Ascending aorta (tissue), 2 donors: Measurements from ENCODE around the gene IL32. TPM values are rescaled to one million over a fixed set of nuclear protein-coding genes. Genes with fewer than 3 reads are reported as not detected.

Source experiments
- DNase-seq, 2 donors: peaks; one replicate each; pipeline ENCODE4 v3.0.0-alpha.2; 2019; ENCODE audit warnings: low spot score in 2 of 2
- H3K27ac ChIP-seq, 2 donors: fragments of 200-600 bp; sonication (generic); one replicate each; pipeline ENCODE4 v1.5.1; 2016 to 2017; ENCODE audit warnings: mild to moderate bottlenecking in 1 of 2
- H3K27me3 ChIP-seq: fragments of 200-600 bp; sonication (generic); one replicate; pipeline ENCODE4 v1.5.1; 2017
- H3K36me3 ChIP-seq, 2 donors: fragments of 200-600 bp; sonication (generic); one replicate each; pipeline ENCODE4 v1.5.1; 2016
- H3K4me1 ChIP-seq, 2 donors: fragments of 200-600 bp; sonication (generic); one replicate each; pipeline ENCODE4 v1.5.1; 2016 to 2017; ENCODE audit warnings: mild to moderate bottlenecking in 1 of 2
- H3K4me3 ChIP-seq, 2 donors: fragments of 200-600 bp; sonication (generic); one replicate each; pipeline ENCODE4 v1.5.1; 2016 to 2017; ENCODE audit warnings: mild to moderate bottlenecking in 1 of 2
- H3K9me3 ChIP-seq, 2 donors: fragments of 200-600 bp; sonication (generic); one replicate each; pipeline ENCODE4 v1.5.1; 2016
- intact Hi-C: fragments of 100-400 bp; cut with DNase I; formaldehyde crosslinking; loops from one replicate; pipeline ENCODE4 v1.15.1; 2023
- total RNA-seq: library from RNA; depleted of rRNA; stranded (reverse); fragments of >200 nt; gene quantifications from one replicate; pipeline ENCODE4 v1.1.0, GENCODE V29; 2016
- TF ChIP-seq, protein P1 (sequence below), 3 experiments: fragments of 200-600 bp in 2 of 3; fragments of 450-650 bp in 1 of 3; sonication (generic) in 2 of 3; IDR thresholded peaks; one replicate each; pipeline ENCODE4 v1.5.1; 2016 to 2019; ENCODE audit warnings: antibody characterized with exemption in 3 of 3, mild to moderate bottlenecking in 1 of 3, moderate library complexity in 1 of 3

Gene IL32
- total RNA-seq, 1 donor from 2014 or later: 139 TPM

DNA sequence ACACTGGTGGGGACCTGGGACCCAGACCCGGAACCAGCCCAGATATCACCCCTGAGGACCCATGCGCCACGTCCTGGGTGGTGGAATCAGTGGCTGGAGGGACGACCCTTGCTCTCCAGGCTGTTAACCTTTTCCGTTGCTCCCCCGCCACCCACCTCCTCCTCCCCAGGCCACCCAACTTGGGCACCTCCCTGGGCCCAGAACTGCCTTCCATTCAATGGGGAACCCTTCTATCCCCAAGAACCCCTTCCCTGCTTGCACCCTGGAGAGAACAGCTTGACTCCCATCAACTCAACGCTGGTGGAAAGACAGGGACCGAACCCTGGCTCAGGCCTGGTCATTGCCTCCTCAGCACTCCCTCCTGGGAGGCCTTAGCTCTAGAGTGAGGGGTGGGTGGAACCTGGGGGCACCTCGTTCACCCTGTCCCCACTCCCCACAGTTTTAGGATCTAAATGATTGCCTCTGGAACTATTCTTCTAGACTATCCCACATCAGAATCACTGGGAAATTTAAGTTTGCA is 5.7 kb upstream of the IL32 start:
- TF ChIP-seq, protein P1, sequence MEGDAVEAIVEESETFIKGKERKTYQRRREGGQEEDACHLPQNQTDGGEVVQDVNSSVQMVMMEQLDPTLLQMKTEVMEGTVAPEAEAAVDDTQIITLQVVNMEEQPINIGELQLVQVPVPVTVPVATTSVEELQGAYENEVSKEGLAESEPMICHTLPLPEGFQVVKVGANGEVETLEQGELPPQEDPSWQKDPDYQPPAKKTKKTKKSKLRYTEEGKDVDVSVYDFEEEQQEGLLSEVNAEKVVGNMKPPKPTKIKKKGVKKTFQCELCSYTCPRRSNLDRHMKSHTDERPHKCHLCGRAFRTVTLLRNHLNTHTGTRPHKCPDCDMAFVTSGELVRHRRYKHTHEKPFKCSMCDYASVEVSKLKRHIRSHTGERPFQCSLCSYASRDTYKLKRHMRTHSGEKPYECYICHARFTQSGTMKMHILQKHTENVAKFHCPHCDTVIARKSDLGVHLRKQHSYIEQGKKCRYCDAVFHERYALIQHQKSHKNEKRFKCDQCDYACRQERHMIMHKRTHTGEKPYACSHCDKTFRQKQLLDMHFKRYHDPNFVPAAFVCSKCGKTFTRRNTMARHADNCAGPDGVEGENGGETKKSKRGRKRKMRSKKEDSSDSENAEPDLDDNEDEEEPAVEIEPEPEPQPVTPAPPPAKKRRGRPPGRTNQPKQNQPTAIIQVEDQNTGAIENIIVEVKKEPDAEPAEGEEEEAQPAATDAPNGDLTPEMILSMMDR (IDR thresholded peaks at IDR 0.05): no peak
- peaks cover 5 to 15% of the 10 kb centered on the region in 2 donors for H3K4me1 ChIP-seq
- no peaks in the 10 kb centered on the region for H3K36me3 ChIP-seq
- intact Hi-C loops: loop anchor here (1.0 to 5.0 kb wide), 7 partner anchors 31 to 107 kb away; partner anchors contain the start of genes ZNF213 and ZSCAN10
- H3K4me3 ChIP-seq: peak overlapping the region; percentile 72 to 76
- DNase-seq: no peak
- no peaks in the 10 kb centered on the region for H3K27me3 ChIP-seq
- H3K9me3 ChIP-seq: no peaks in the 10 kb centered on the region
- peak overlapping the region; percentile 12 to 42 for H3K27ac ChIP-seq

DNA sequence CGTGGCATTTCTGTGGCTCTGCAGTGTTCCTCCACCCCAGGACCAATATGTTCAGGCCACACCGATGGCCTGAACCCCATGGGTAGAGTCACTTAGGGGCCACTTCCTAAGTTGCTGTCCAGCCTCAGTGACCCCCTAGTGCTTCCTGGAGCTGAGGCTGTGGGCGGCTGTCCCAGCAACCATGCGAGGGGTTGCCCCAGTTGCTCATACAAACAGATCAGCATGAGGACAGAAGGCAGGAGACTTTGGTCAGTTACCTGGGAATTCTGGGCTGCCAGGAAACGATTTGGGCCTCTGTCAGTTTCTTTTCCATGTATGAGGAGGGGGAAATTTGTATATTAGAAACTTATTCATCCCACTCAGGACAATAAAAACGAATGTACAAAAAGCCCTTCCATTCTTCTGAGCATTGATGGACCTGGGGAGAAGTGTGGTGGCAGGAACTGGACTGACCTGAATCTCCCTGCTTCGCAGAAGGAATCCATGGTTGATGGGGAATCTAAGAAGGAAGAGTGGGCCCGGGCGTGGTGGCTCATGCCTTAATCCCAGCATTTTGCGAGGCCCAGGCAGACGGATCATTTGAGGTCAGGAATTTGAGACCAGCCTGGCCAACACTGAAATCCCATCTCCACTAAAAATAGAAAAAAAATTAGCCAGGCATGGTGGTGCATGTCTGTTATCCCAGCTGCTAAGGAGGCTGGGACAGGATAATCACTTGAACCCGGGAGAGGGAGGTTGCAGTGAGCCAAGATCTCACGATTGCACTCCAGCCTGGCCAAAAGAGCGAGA is 4.9 kb upstream of the IL32 start:
- no peaks in the 10 kb centered on the region for H3K36me3 ChIP-seq

DNA sequence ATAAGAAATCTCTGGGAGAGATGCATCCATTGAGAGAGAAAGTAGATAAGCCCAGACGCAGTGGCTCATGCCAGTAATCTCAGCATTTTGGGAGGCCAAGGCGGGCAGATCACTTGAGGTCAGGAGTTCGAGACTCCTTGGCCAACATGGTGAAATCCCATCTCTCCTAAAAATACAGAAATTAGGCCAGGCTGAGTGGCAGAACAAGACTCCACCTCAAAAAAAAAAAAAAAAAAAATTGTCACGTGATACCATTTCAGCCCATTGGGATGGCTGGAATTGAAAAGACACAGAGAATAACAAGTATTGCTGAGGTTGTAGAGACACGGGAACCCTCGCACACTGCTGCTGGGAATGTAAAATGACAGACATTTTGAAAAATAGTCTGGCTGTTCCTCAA is 2.9 kb upstream of the IL32 start:
- Histone ChIP-seq H3K4me3 (no peak overlapping the region), H3K9me3 (no peaks in the 10 kb centered on the region), H3K4me1 (peaks cover 5 to 17% of the 10 kb centered on the region in 2 donors), H3K27me3 (no peaks in the 10 kb centered on the region), H3K27ac (no peak overlapping the region), H3K36me3 (no peaks in the 10 kb centered on the region)
- TF ChIP-seq, protein P1 (IDR thresholded peaks at IDR 0.05): no peak
- intact Hi-C loops: loop anchor here (5.0 kb wide), 1 partner anchor 35 kb away; the partner anchor contains the start of gene ZSCAN10
- DNase-seq: no peak

More for the DNA sequence above, 4.9 kb upstream of the IL32 start:
- H3K27me3 ChIP-seq: no peaks in the 10 kb centered on the region
- H3K4me1 ChIP-seq: peaks cover 5 to 17% of the 10 kb centered on the region in 2 donors
- DNase-seq: no peak
- no peaks in the 10 kb centered on the region for H3K9me3 ChIP-seq
- no peak overlapping the region for H3K27ac ChIP-seq
- intact Hi-C loops: loop anchor here (5.0 kb wide), 1 partner anchor 37 kb away; the partner anchor contains the start of gene ZSCAN10
- no peak overlapping the region for H3K4me3 ChIP-seq
- TF ChIP-seq, protein P1 (IDR thresholded peaks at IDR 0.05): no peak

DNA sequence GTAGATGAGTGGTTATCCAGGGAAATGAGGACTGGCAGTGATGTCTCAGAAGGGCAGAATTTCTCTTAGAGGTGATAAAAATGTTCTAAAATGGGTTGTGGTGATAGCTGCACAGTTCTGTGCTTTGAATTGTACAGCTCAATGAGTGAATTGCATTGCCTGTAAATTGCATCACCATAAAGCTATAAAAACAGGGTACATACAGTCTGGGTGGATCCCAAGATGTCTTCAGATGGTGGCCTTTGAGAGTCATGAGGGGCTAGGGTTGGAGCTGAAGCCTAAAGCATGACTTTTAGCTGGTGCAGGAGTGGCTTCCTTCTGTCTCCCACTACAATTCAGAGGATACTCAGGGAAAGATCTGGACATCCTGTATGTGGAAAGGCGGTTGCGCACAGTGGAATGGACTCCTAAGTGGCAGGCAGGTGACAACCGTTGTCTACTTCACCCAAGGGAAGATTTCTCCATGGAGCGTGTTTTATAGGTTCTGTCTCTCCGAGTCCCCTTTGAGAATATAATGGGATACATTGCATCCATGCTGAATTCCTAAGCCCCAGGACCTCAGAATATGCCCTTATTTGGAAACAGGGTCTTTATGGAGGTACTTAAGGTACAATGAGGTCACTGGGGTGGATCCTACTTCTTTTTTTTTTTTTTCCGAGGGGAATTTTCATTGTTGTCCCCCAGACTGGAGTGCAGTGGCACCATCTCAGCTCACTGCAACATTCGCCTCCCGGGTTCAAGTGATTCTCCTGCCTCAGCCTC is 1.6 kb upstream of the IL32 start:
- Histone ChIP-seq H3K4me3 (no peak overlapping the region), H3K36me3 (no peaks in the 10 kb centered on the region), H3K27me3 (no peaks in the 10 kb centered on the region), H3K27ac (no peak overlapping the region), H3K4me1 (peaks cover 0 to 11% of the 10 kb centered on the region in 2 donors), H3K9me3 (no peaks in the 10 kb centered on the region)
- DNase-seq: no peak
- intact Hi-C loops: loop anchor here (5.0 kb wide), 1 partner anchor 33 kb away; the partner anchor contains the start of gene ZSCAN10
- TF ChIP-seq, protein P1 (IDR thresholded peaks at IDR 0.05): no peak

DNA sequence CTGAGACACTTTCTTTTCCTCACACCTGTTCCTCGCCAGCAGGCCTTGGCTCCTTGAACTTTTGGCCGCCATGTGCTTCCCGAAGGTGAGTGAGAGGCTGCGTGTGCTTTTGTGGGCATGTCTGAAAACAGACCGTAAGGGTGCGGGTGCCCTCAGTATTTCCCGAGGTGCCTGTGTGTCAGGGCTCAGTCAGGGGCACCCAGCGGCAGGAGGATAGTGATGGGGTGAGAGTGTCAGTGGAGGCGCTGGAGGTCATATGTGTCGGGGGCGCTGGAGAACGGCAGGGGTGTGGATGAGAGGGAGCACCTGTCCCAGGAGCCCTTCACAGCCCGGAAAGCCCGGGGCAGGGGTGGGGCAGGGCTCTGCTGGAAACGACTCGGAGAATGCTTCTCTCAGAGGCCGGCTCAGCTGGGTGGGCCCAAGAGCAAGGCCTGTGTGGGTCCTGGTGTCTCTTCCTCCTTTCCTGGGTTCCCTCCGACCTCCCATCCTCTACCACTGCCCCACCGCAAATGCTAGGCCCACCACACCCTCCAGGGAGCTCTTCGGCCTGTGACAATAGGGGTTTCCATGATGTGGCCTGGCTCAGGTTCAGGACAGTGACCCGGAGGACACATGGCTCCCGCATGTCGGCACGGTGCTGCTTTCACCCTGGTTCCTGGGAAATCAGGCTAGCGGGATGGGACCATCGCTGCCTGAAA is 451 bp downstream of the IL32 start:
- TF ChIP-seq, protein P1 (IDR thresholded peaks at IDR 0.05): no peak
- DNase-seq: no peak
- intact Hi-C loops: no loop called here
- no peaks in the 10 kb centered on the region for H3K27me3 ChIP-seq
- no peaks in the 10 kb centered on the region for H3K9me3 ChIP-seq
- peak overlapping the region; percentile 19 to 29 for H3K27ac ChIP-seq
- peaks cover 0 to 5% of the 10 kb centered on the region in 2 donors for H3K4me1 ChIP-seq
- peak overlapping the region in 1 of 2 donors; percentile 45 for H3K4me3 ChIP-seq
- no peaks in the 10 kb centered on the region for H3K36me3 ChIP-seq
